HCT116 (cell line): Measurements from ENCODE around the gene ANXA6. TPM values are rescaled to one million over a fixed set of nuclear protein-coding genes. Genes with fewer than 3 reads are reported as not detected.
A peak's percentile ranks its signal among the peaks of the same experiment; 100 is the strongest.

Source experiments
- ATAC-seq: fragments of 200-7000 bp; cut with Tn5 transposase; 2 replicates; pipeline ENCODE4 v1.9.1; 2020; ENCODE audit warnings: mild to moderate bottlenecking, moderate library complexity
- BruUV-seq: library from RNA; stranded (reverse); fragments of 400-500 nt; replicated peaks from 2 replicates; lab custom pipeline; 2021; lab: Mats Ljungman, UMichigan
- CTCF ChIA-PET: fragments of 300-600 bp; sonication (Branson Sonifier 250); formaldehyde crosslinking; loops from one replicate; lab custom pipeline; 2021; ENCODE audit warnings: antibody characterized with exemption; lab: Charles Lee
- POLR2A ChIA-PET: fragments of 300-600, 350-600 bp; sonication (Branson Sonifier 250); formaldehyde crosslinking; loops from one replicate; lab custom pipeline; 2021; ENCODE audit warnings: antibody characterized with exemption; lab: Charles Lee
- RAD21 ChIA-PET, 2 experiments: fragments of 300-600 bp; sonication (Branson Sonifier 250); formaldehyde crosslinking; loops; one replicate each; lab custom pipeline; 2023; ENCODE audit warnings: low total read pairs in 2 of 2; ENCODE audit not compliant: uncharacterized antibody in 2 of 2, unreplicated experiment in 2 of 2, low non-redundant PET in 1 of 2; lab: Charles Lee
- DNase-seq: peaks from one replicate; pipeline ENCODE4 v3.0.0-alpha.2; 2010; ENCODE audit warnings: low read depth, low spot score
- H2AFZ ChIP-seq: fragments of 200-600 bp; shearing (Covaris generic), sonication (generic); 2 replicates; pipeline ENCODE4 v1.6.1; 2017; ENCODE audit warnings: low read depth, mixed run types, mixed read lengths, antibody characterized with exemption, low read length; ENCODE audit not compliant: poor library complexity, severe bottlenecking
- H3K27ac ChIP-seq: 2 replicates; pipeline ENCODE4 v1.5.1; 2012; ENCODE audit warnings: low read depth, low read length
- H3K27me3 ChIP-seq: fragments of 200-600 bp; sonication (generic); 2 replicates; pipeline ENCODE4 v1.6.1; 2016; ENCODE audit warnings: mixed run types, low read length, mixed read lengths; ENCODE audit not compliant: insufficient read depth
- H3K36me3 ChIP-seq, 2 experiments: fragments of 200-500 bp in 1 of 2; fragments of 200-600 bp in 1 of 2; sonication (Bioruptor generic) in 1 of 2; sonication (generic) in 1 of 2; 2 replicates each; pipeline versions ENCODE4 v1.5.1 to v1.6.1; 2014 to 2016; ENCODE audit warnings: low read length in 2 of 2, inconsistent platforms in 1 of 2, mixed read lengths in 1 of 2, mixed run types in 1 of 2; ENCODE audit not compliant: insufficient read depth in 2 of 2, control insufficient read depth in 1 of 2
- H3K4me1 ChIP-seq, 2 experiments: fragments of 200-600 bp in 1 of 2; sonication (generic) in 1 of 2; 2 replicates each; pipeline versions ENCODE4 v1.5.1 to v1.6.1; 2012 to 2017; ENCODE audit warnings: low read length in 2 of 2, inconsistent platforms in 1 of 2, mild to moderate bottlenecking in 1 of 2, mixed read lengths in 1 of 2, mixed run types in 1 of 2, moderate library complexity in 1 of 2; ENCODE audit not compliant: insufficient read depth in 2 of 2, control insufficient read depth in 1 of 2
- H3K4me2 ChIP-seq: fragments of 200-600 bp; sonication (generic); 2 replicates; pipeline ENCODE4 v1.6.1; 2017; ENCODE audit warnings: mixed run types, low read length, mixed read lengths
- H3K4me3 ChIP-seq, 2 experiments: fragments of 200-600 bp in 1 of 2; sonication (generic) in 1 of 2; replicated peaks in 1 of 2; 2 replicates each; pipeline ENCODE4 v1.5.1; 2011 to 2016; ENCODE audit warnings: low read length in 2 of 2, control low read depth in 1 of 2, low read depth in 1 of 2, mild to moderate bottlenecking in 1 of 2, mixed read lengths in 1 of 2, mixed run types in 1 of 2
- H3K79me2 ChIP-seq: fragments of 200-600 bp; sonication (generic); 2 replicates; pipeline ENCODE4 v1.6.1; 2017; ENCODE audit warnings: mild to moderate bottlenecking, mixed run types, low read length, moderate library complexity, mixed read lengths; ENCODE audit not compliant: insufficient read depth
- H3K9ac ChIP-seq: fragments of 200-600 bp; sonication (generic); 2 replicates; pipeline ENCODE4 v1.6.1; 2016; ENCODE audit warnings: low read length, mixed read lengths
- H3K9me2 ChIP-seq: fragments of 200-600 bp; sonication (generic), shearing (Covaris generic); 2 replicates; pipeline ENCODE4 v1.6.1; 2017; ENCODE audit warnings: mixed run types, mild to moderate bottlenecking, moderate library complexity; ENCODE audit not compliant: insufficient read depth
- H3K9me3 ChIP-seq, 2 experiments: fragments of 200-500 bp in 1 of 2; fragments of 200-600 bp in 1 of 2; sonication (Bioruptor generic) in 1 of 2; sonication (generic) in 1 of 2; 2 replicates each; pipeline ENCODE4 v1.6.1; 2014 to 2017; ENCODE audit warnings: low read length in 2 of 2, mixed read lengths in 2 of 2, inconsistent platforms in 1 of 2, low read depth in 1 of 2, mild to moderate bottlenecking in 1 of 2, mixed run types in 1 of 2, moderate library complexity in 1 of 2; ENCODE audit not compliant: control insufficient read depth in 1 of 2, insufficient read depth in 1 of 2
- H4K20me1 ChIP-seq: fragments of 200-600 bp; sonication (generic), shearing (Covaris generic); 2 replicates; pipeline ENCODE4 v1.6.1; 2017; ENCODE audit warnings: mixed run types, mild to moderate bottlenecking, moderate library complexity; ENCODE audit not compliant: insufficient read depth
- CTCF ChIP-seq, 3 experiments: fragments of 200-600 bp in 1 of 3; sonication (generic) in 1 of 3; IDR thresholded peaks in 2 of 3; conservative IDR thresholded peaks in 1 of 3; 2 replicates each; pipeline ENCODE4 v1.5.1; 2012 to 2017; ENCODE audit warnings: low read depth in 2 of 3, low read length in 2 of 3, antibody characterized with exemption in 1 of 3, borderline replicate concordance in 1 of 3, control low read depth in 1 of 3, mild to moderate bottlenecking in 1 of 3, mixed read lengths in 1 of 3, mixed run types in 1 of 3, moderate library complexity in 1 of 3; ENCODE audit not compliant: insufficient read depth in 1 of 3
- EZH2phosphoT487 ChIP-seq: fragments of 200-600 bp; IDR thresholded peaks from 2 replicates; pipeline ENCODE4 v1.6.1; 2018; ENCODE audit warnings: antibody characterized with exemption, borderline replicate concordance
- POLR2AphosphoS5 ChIP-seq: IDR thresholded peaks from 2 replicates; pipeline ENCODE4 v1.6.1; 2011; ENCODE audit warnings: mild to moderate bottlenecking, low read depth, low read length, moderate library complexity
- SP1 ChIP-seq: IDR thresholded peaks from 2 replicates; pipeline ENCODE4 v1.6.1; 2012; ENCODE audit warnings: low read depth
- SRF ChIP-seq: IDR thresholded peaks from 2 replicates; pipeline ENCODE4 v1.6.1; 2012; ENCODE audit warnings: low read depth
- TCF7L2 ChIP-seq: IDR thresholded peaks from 2 replicates; pipeline ENCODE4 v1.7.0; 2011; ENCODE audit warnings: borderline replicate concordance, inconsistent platforms; ENCODE audit not compliant: insufficient read depth, insufficient read length; ENCODE audit errors: extremely low read depth
- YY1 ChIP-seq: IDR thresholded peaks from 2 replicates; pipeline ENCODE4 v1.6.1; 2011; ENCODE audit warnings: low read length, low read depth, moderate library complexity, mild to moderate bottlenecking; ENCODE audit not compliant: insufficient replicate concordance; ENCODE audit errors: extremely low read depth
- intact Hi-C: fragments of 100-400 bp; cut with micrococcal nuclease; formaldehyde crosslinking; loops from 2 replicates; pipeline ENCODE4 v1.10.0; 2022
- total RNA-seq: library from RNA; stranded (reverse); gene quantifications from one replicate; pipeline ENCODE4 v1.2.1, GENCODE V29; 2021; ENCODE audit not compliant: unreplicated experiment

Gene ANXA6
- total RNA-seq, 1 experiment from 2014 or later = 71.9 TPM

- no peaks in the 10 kb centered on the region for H3K9me2 ChIP-seq
- no peak overlapping the region for H3K27ac ChIP-seq
- H3K79me2 ChIP-seq = peaks cover 45% of the 10 kb centered on the region
- TF ChIP-seq EZH2phosphoT487 (no peak), TCF7L2 (no peak), SP1 (no peak), CTCF (IDR thresholded peaks at IDR 0.05 in 2 of 3, conservative IDR thresholded peaks at IDR 0.05 in 1 of 3; ENCODE audit: borderline replicate concordance in 1 of 3, insufficient read depth in 1 of 3, low read depth in 2 of 3, low read length in 2 of 3) (peak in 1 of 3 experiments; percentile 31; a peak in 2 of 6 replicates)
- no TSS peak for BruUV-seq
- ChIA-PET RAD21 (no interaction called here), POLR2A (no interaction called here), CTCF (interaction anchor here (1.1 kb wide), 1 partner anchor 27 kb away, joined by 3 read pairs; no protein-coding TSS in a partner anchor)
- no peaks in the 10 kb centered on the region for H3K27me3 ChIP-seq
- H3K4me2 ChIP-seq = peak overlapping the region; percentile 70
- no peaks in the 10 kb centered on the region; the same call in 1 of the 2 replicates for H4K20me1 ChIP-seq
- ATAC-seq (no peak), DNase-seq (no peak)
- peak overlapping the region; percentile 37 for H3K9ac ChIP-seq
- peaks cover 30 to 69% of the 10 kb centered on the region in 2 experiments for H3K4me1 ChIP-seq
- intact Hi-C loops = no loop called here
- no peaks in the 10 kb centered on the region for H3K9me3 ChIP-seq
- no peaks in the 10 kb centered on the region for H3K36me3 ChIP-seq
- no peak overlapping the region for H3K4me3 ChIP-seq
- no peak overlapping the region for H2AFZ ChIP-seq
Measured at GRCh38 chr5:151076616-151077015, 81.0 kb downstream of the ANXA6 start.

GRCh38 chr5:151075698-151076331 is 81.8 kb downstream of the ANXA6 start:
- Histone ChIP-seq H3K79me2 (peaks cover 48% of the 10 kb centered on the region), H3K27ac (peak overlapping the region; percentile 33), H3K4me3 (peak overlapping the region in 1 of 2 experiments; percentile 19; a peak in 1 of 4 replicates), H4K20me1 (no peaks in the 10 kb centered on the region; the same call in 1 of the 2 replicates), H3K4me2 (peak overlapping the region; percentile 70), H3K9me3 (no peaks in the 10 kb centered on the region), H2AFZ (no peak overlapping the region), H3K27me3 (no peaks in the 10 kb centered on the region), H3K4me1 (peaks cover 30 to 64% of the 10 kb centered on the region in 2 experiments), H3K9me2 (no peaks in the 10 kb centered on the region), H3K36me3 (no peaks in the 10 kb centered on the region), H3K9ac (peak overlapping the region; percentile 37)
- BruUV-seq = no TSS peak
- TF ChIP-seq YY1 (peak; percentile 33), SRF (no peak), POLR2AphosphoS5 (0 out of 2 replicates have a peak, but pooled peaks have one; percentile 37)
- ATAC-seq (peak; percentile 74), DNase-seq (no peak)
- ChIA-PET RAD21 (no interaction called here), POLR2A (interaction anchor here (1.1 kb wide), 1 partner anchor 27 kb away, joined by 3 read pairs; no protein-coding TSS in a partner anchor), CTCF (interaction anchor here (1.0 to 1.2 kb wide), 3 partner anchors 18 to 27 kb away, joined by 3 read pairs; no protein-coding TSS in a partner anchor)
- intact Hi-C loops = no loop called here
